Fibroblast of lung (primary cell): Measurements from ENCODE around the gene TMEM132D. TPM values are rescaled to one million over a fixed set of nuclear protein-coding genes. Genes with fewer than 3 reads are reported as not detected.

ENCODE experiments used
- DNase-seq, 2 donors: peaks; one replicate each; pipeline versions ENCODE4 v3.0.0 to v3.0.0-alpha.2; 2010; ENCODE audit warnings: low read depth in 2 of 2
- H2AFZ ChIP-seq: 2 replicates; pipeline ENCODE4 v1.5.1; 2012; ENCODE audit warnings: low read length, control low read depth, inconsistent platforms
- H3K27ac ChIP-seq: 2 replicates; pipeline ENCODE4 v1.5.1; 2011; ENCODE audit warnings: low read length, control low read depth; ENCODE audit not compliant: insufficient read depth
- H3K27me3 ChIP-seq: 2 replicates; pipeline ENCODE4 v1.5.1; 2011; ENCODE audit warnings: mild to moderate bottlenecking, low read length; ENCODE audit not compliant: control insufficient read depth, insufficient read depth
- H3K36me3 ChIP-seq: 2 replicates; pipeline ENCODE4 v1.5.1; 2011; ENCODE audit warnings: low read length; ENCODE audit not compliant: control insufficient read depth, insufficient read depth
- H3K4me1 ChIP-seq: 2 replicates; pipeline ENCODE4 v1.5.1; 2011; ENCODE audit warnings: low read length; ENCODE audit not compliant: control insufficient read depth, insufficient read depth; ENCODE audit errors: extremely low read depth
- H3K4me2 ChIP-seq: 2 replicates; pipeline ENCODE4 v1.5.1; 2011; ENCODE audit warnings: low read length, control low read depth; ENCODE audit not compliant: insufficient read depth; ENCODE audit errors: extremely low read depth
- H3K4me3 ChIP-seq, 4 experiments: fragments of 200-600 bp in 1 of 4; sonication (generic) in 1 of 4; replicated peaks in 1 of 4; 2 replicates each; pipeline ENCODE4 v1.5.1; 2011 to 2016; ENCODE audit warnings: low read length in 4 of 4, low read depth in 3 of 4, mild to moderate bottlenecking in 3 of 4, control low read depth in 2 of 4, inconsistent platforms in 1 of 4, mixed read lengths in 1 of 4; ENCODE audit not compliant: insufficient read depth in 1 of 4; ENCODE audit errors: control extremely low read depth in 1 of 4
- H3K79me2 ChIP-seq: 2 replicates; pipeline ENCODE4 v1.5.1; 2012; ENCODE audit warnings: mild to moderate bottlenecking, low read length, inconsistent platforms; ENCODE audit not compliant: control insufficient read depth, insufficient read depth
- H3K9ac ChIP-seq: 2 replicates; pipeline ENCODE4 v1.5.1; 2011; ENCODE audit warnings: mild to moderate bottlenecking, low read length, control low read depth; ENCODE audit not compliant: insufficient read depth
- H3K9me3 ChIP-seq: 2 replicates; pipeline ENCODE4 v1.5.1; 2012; ENCODE audit warnings: low read depth, low read length; ENCODE audit not compliant: control insufficient read depth, insufficient read depth
- H4K20me1 ChIP-seq: 2 replicates; pipeline ENCODE4 v1.5.1; 2011; ENCODE audit warnings: low read length; ENCODE audit not compliant: control insufficient read depth, insufficient read depth; ENCODE audit errors: extremely low read depth
- CTCF ChIP-seq, 2 donors: IDR thresholded peaks in 1 of 2; conservative IDR thresholded peaks in 1 of 2; 1 replicate in 1 of 2; 2 replicates in 1 of 2; pipeline ENCODE4 v1.5.1; 2011 to 2012; ENCODE audit warnings: low read length in 2 of 2, control low read depth in 1 of 2, inconsistent platforms in 1 of 2, low read depth in 1 of 2, mild to moderate bottlenecking in 1 of 2
- EZH2 ChIP-seq: IDR thresholded peaks from 2 replicates; pipeline ENCODE4 v1.5.1; 2012; ENCODE audit warnings: low read length, control low read depth, mild to moderate bottlenecking; ENCODE audit errors: missing control alignments
- polyA plus RNA-seq, 2 donors: library from polyadenylated mRNA; depleted of rRNA in 1 of 2; stranded (reverse) in 1 of 2; unstranded in 1 of 2; fragments of >200 nt; gene quantifications; 2 replicates each; pipeline ENCODE4 v1.2.1, GENCODE V29; 2011 to 2012; ENCODE audit warnings: missing spikeins in 1 of 2
- total RNA-seq: library from RNA; depleted of rRNA; stranded (reverse); fragments of >200 nt; gene quantifications from 2 replicates; pipeline ENCODE4 v1.2.1, GENCODE V29; 2014

TMEM132D gene
- total and polyA plus RNA-seq, 2 donors (not counting 1 experiment from before 2014, with no cell fraction given), result not detected

- Histone ChIP-seq H3K79me2 (no peaks in the 10 kb centered on the region), H3K4me2 (no peak overlapping the region), H3K4me1 (no peaks in the 10 kb centered on the region), H3K9me3 (no peaks in the 10 kb centered on the region), H3K36me3 (no peaks in the 10 kb centered on the region), H3K4me3 (no peak overlapping the region), H2AFZ (no peak overlapping the region), H4K20me1 (no peaks in the 10 kb centered on the region), H3K27me3 (no peaks in the 10 kb centered on the region), H3K9ac (no peak overlapping the region), H3K27ac (no peak overlapping the region)
- peak in 1 of 2 donors; percentile 45 for DNase-seq
- TF ChIP-seq CTCF (conservative IDR thresholded peaks at IDR 0.05 in 1 of 2, IDR thresholded peaks at IDR 0.05 in 1 of 2; ENCODE audit: low read depth in 1 of 2, low read length in 2 of 2), result no peak
- no peak for TF ChIP-seq EZH2
Observed at GRCh38 chr12:129552996-129553750, 350.7 kb downstream of the TMEM132D start.

DNA sequence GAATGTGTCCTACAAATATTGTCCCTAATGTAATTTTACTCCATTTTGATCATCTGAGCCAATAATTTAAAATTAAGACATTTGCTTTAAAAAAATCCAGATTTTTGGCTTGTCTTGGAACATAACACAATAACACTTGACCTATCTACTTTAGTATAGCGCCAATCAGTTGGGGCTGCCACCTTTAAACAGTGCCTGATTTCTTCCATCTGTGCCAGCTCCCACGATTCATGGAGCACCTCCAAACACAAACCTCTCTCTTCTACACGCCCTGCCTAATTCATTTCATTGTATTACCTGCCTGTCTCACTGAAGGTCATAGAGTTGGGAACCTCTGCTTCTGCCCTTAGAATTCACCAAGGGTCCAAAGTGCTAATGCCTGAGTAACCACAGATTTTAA is 352.4 kb downstream of the TMEM132D start:
- H3K9ac ChIP-seq, result no peak overlapping the region
- no peak overlapping the region for H3K27ac ChIP-seq
- no peak for DNase-seq
- H3K9me3 ChIP-seq, result no peaks in the 10 kb centered on the region
- no peaks in the 10 kb centered on the region for H3K4me1 ChIP-seq
- no peaks in the 10 kb centered on the region for H3K79me2 ChIP-seq
- H3K36me3 ChIP-seq, result no peaks in the 10 kb centered on the region
- H4K20me1 ChIP-seq, result no peaks in the 10 kb centered on the region
- no peaks in the 10 kb centered on the region for H3K27me3 ChIP-seq
- no peak overlapping the region for H2AFZ ChIP-seq
- no peak overlapping the region for H3K4me2 ChIP-seq
- TF ChIP-seq EZH2, result no peak
- TF ChIP-seq CTCF (conservative IDR thresholded peaks at IDR 0.05 in 1 of 2, IDR thresholded peaks at IDR 0.05 in 1 of 2; ENCODE audit: low read depth in 1 of 2, low read length in 2 of 2), result no peak
- H3K4me3 ChIP-seq, result no peak overlapping the region

- Histone ChIP-seq H3K4me3 (no peak overlapping the region), H3K27ac (no peak overlapping the region), H3K9ac (no peak overlapping the region), H3K9me3 (no peaks in the 10 kb centered on the region), H4K20me1 (no peaks in the 10 kb centered on the region), H3K27me3 (no peaks in the 10 kb centered on the region), H3K4me1 (no peaks in the 10 kb centered on the region), H3K79me2 (no peaks in the 10 kb centered on the region), H3K36me3 (no peaks in the 10 kb centered on the region), H2AFZ (no peak overlapping the region), H3K4me2 (no peak overlapping the region)
- DNase-seq, result no peak
- TF ChIP-seq EZH2 (no peak), CTCF (conservative IDR thresholded peaks at IDR 0.05 in 1 of 2, IDR thresholded peaks at IDR 0.05 in 1 of 2; ENCODE audit: low read depth in 1 of 2, low read length in 2 of 2) (no peak)
Observed at GRCh38 chr12:129550353-129550752, 353.5 kb downstream of the TMEM132D start.
